DOHH2 (cell line): ENCODE measurements around the gene MTM1.

Source experiments
- CTCF ChIP-seq: fragments of 200-600 bp; sonication (generic); IDR thresholded peaks from one replicate; pipeline ENCODE4 v1.5.1; 2014; ENCODE audit warnings: antibody characterized with exemption, mild to moderate bottlenecking, low read depth, low read length; ENCODE audit not compliant: poor library complexity, severe bottlenecking
- EZH2phosphoT487 ChIP-seq: fragments of 200-600 bp; sonication (generic); IDR thresholded peaks from 2 replicates; pipeline ENCODE4 v1.6.1; 2017; ENCODE audit warnings: borderline replicate concordance, mild to moderate bottlenecking, antibody characterized with exemption, low read length, moderate library complexity, mixed read lengths

DNA sequence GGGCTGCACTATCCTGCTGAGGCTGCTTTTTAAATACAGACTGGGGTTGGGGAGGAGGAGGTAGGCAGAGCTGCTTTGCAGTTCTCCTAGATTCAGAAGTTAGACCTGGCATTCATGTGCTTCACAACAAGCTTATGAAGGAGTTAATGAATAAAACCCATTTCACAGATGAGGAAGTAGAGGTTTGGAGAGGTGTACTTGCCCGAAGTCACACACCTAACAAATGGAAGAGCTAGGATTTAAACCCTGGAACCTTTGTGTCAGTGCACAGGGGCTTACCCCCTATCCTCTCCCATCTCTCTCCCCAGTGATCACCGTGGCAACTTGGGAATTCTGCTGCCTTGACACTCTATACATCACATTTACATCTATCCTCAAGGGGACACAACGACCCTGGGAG lies 3.6 kb upstream of the MTM1 start:
- TF ChIP-seq CTCF (no peak), EZH2phosphoT487 (no peak)
